ENCODE measurements around the gene CAMKMT. TPM values are rescaled to one million over a fixed set of nuclear protein-coding genes. Genes with fewer than 3 reads are reported as not detected.

CAMKMT gene
- total RNA-seq, 3 donors from 2014 or later, result 6.4 to 11.8 (median 10.5) TPM

GRCh38 chr2:44551497-44551896, 189.8 kb downstream of the CAMKMT start:
- no peak for DNase-seq (ENCODE audit: low spot score in 2 of 2)
- TF ChIP-seq CTCF (IDR thresholded peaks at IDR 0.05) (no peak), POLR2A (IDR thresholded peaks at IDR 0.05) (no peak), POLR2AphosphoS5 (IDR thresholded peaks at IDR 0.05) (no peak)
- no peaks in the 10 kb centered on the region for H3K27me3 ChIP-seq
- intact Hi-C loops (cut with DNase I; ENCODE audit: low total_unique reads), result no loop called here
- H3K9me3 ChIP-seq, result no peaks in the 10 kb centered on the region
- H3K4me3 ChIP-seq, result no peak overlapping the region
- peaks cover 0 to 8% of the 10 kb centered on the region in 2 donors for H3K4me1 ChIP-seq
- H3K27ac ChIP-seq, result no peak overlapping the region
- H3K36me3 ChIP-seq, result no peaks in the 10 kb centered on the region

- no peak overlapping the region for H3K4me3 ChIP-seq
- no peaks in the 10 kb centered on the region for H3K36me3 ChIP-seq
- no peaks in the 10 kb centered on the region for H3K9me3 ChIP-seq
- no peak for DNase-seq (ENCODE audit: low spot score in 2 of 2)
- intact Hi-C loops (cut with DNase I; ENCODE audit: low total_unique reads), result no loop called here
- H3K27me3 ChIP-seq, result no peaks in the 10 kb centered on the region
- peaks cover 0 to 8% of the 10 kb centered on the region in 2 donors for H3K4me1 ChIP-seq
- TF ChIP-seq CTCF (IDR thresholded peaks at IDR 0.05) (no peak), POLR2AphosphoS5 (IDR thresholded peaks at IDR 0.05) (no peak)
- no peak overlapping the region for H3K27ac ChIP-seq
These were observed 191.7 kb downstream of the CAMKMT start for GRCh38 chr2:44553456-44553855.

DNA sequence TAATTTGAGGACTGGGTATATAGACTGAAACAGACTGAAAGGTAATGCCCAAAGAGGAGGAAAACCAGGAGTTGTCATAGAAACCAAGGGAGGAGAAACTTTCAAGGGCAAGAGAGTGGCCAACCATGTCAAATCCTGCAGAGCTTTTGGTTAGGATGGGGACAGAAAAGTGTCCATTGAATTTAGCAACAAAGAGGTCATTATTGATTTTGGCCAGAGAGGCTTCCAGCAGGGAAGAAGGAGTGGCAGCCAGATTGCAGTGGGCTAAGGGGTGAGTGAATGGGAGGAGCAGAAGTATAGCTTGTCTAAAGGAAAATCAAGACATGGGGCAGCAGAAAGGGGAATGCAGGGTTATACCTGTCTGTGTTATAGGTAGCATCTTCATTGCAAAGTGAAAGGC, 194.0 kb downstream of the CAMKMT start:
- Histone ChIP-seq H3K4me1 (no peaks in the 10 kb centered on the region), H3K36me3 (no peaks in the 10 kb centered on the region), H3K4me3 (no peak overlapping the region), H3K27ac (no peak overlapping the region), H3K9me3 (no peaks in the 10 kb centered on the region), H3K27me3 (no peaks in the 10 kb centered on the region)
- no peak for DNase-seq (ENCODE audit: low spot score in 2 of 2)
- TF ChIP-seq POLR2A (IDR thresholded peaks at IDR 0.05) (no peak), CTCF (IDR thresholded peaks at IDR 0.05) (no peak), POLR2AphosphoS5 (IDR thresholded peaks at IDR 0.05) (no peak)
- intact Hi-C loops (cut with DNase I; ENCODE audit: low total_unique reads), result no loop called here

GRCh38 chr2:44559108-44559507, 197.4 kb downstream of the CAMKMT start:
- Histone ChIP-seq H3K36me3 (peaks cover 4% of the 10 kb centered on the region), H3K4me3 (no peak overlapping the region), H3K4me1 (no peaks in the 10 kb centered on the region), H3K27me3 (no peaks in the 10 kb centered on the region), H3K27ac (no peak overlapping the region), H3K9me3 (no peaks in the 10 kb centered on the region)
- intact Hi-C loops (cut with DNase I; ENCODE audit: low total_unique reads), result no loop called here
- no peak for TF ChIP-seq POLR2A (IDR thresholded peaks at IDR 0.05)
- TF ChIP-seq CTCF (IDR thresholded peaks at IDR 0.05), result no peak
- no peak for TF ChIP-seq POLR2AphosphoS5 (IDR thresholded peaks at IDR 0.05)
- DNase-seq (ENCODE audit: low spot score in 2 of 2), result no peak

DNA sequence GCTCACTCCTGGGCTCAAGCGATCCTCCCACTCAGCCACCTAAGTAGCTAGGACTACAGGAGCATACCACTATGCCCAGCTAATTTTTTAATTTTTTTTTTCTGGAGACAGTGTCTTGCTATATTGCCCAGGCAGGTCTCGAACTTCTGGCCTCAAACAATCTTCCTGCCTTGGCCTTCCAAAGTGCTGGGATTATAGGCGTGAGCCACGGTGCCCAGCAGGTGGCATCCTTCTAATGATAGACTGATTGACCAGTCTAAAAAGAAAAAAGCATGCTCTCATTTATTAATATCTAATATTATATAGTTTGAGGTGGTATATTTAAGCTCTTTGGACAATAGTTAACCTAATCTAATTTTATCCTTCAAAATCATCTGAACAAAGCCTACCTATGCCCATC, 198.6 kb downstream of the CAMKMT start:
- no peaks in the 10 kb centered on the region for H3K9me3 ChIP-seq
- no peak overlapping the region for H3K27ac ChIP-seq
- TF ChIP-seq POLR2A (IDR thresholded peaks at IDR 0.05) (no peak), CTCF (IDR thresholded peaks at IDR 0.05) (no peak), POLR2AphosphoS5 (IDR thresholded peaks at IDR 0.05) (no peak)
- peaks cover 4% of the 10 kb centered on the region for H3K36me3 ChIP-seq
- no peaks in the 10 kb centered on the region for H3K27me3 ChIP-seq
- no peak overlapping the region for H3K4me3 ChIP-seq
- no peaks in the 10 kb centered on the region for H3K4me1 ChIP-seq
- no peak for DNase-seq (ENCODE audit: low spot score in 2 of 2)
- intact Hi-C loops (cut with DNase I; ENCODE audit: low total_unique reads), result no loop called here
